Measurements from ENCODE around the gene CUL4A.
"Not testable (repeated sequence)": the region's sequence is repeated elsewhere in the genome, so short reads cannot be mapped to it uniquely, and the experiment has no call there.

The CUL4A gene

GRCh38 chr13:113231306-113232207 is 22.1 kb downstream of the CUL4A start:
- Mint-ChIP-seq H3K4me1 (peaks cover 12% of the 10 kb centered on the region), H3K27ac (peak overlapping the region; percentile 83), H3K9me3 (no peaks in the 10 kb centered on the region), H3K36me3 (peaks cover 79% of the 10 kb centered on the region), H3K4me3 (no peak overlapping the region)
- no peak for ATAC-seq
- DNase-seq (ENCODE audit: low spot score in 2 of 2), result no peak

- peaks cover 82% of the 10 kb centered on the region for H3K36me3 Mint-ChIP-seq
- ATAC-seq, result no peak
- H3K4me1 Mint-ChIP-seq, result peaks cover 7% of the 10 kb centered on the region
- DNase-seq (ENCODE audit: low spot score in 2 of 2), result no peak
- H3K27ac Mint-ChIP-seq, result peak overlapping the region; percentile 84
- H3K4me3 Mint-ChIP-seq, result no peak overlapping the region
- no peaks in the 10 kb centered on the region for H3K9me3 Mint-ChIP-seq
Observed at GRCh38 chr13:113232208-113233003, 23.0 kb downstream of the CUL4A start.

DNA sequence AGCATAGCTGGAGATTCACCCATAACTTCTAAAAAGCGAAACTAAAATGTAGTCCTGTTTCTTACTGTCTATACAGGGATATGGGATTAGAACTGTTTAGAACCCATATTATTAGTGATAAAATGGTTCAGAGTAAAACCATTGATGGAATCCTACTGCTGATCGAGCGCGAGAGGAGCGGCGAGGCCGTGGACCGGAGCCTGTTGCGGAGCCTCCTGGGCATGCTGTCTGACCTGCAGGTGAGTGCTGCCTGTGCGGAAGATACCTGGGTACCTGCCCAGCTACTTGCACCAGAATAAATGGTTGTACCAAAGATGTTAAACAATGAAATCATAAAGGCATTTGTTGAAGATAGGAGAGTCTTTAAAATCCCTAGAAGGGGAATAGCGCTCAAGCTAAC is 23.7 kb downstream of the CUL4A start:
- H3K4me3 Mint-ChIP-seq, result no peak overlapping the region
- H3K27ac Mint-ChIP-seq, result no peak overlapping the region
- peaks cover 82% of the 10 kb centered on the region for H3K36me3 Mint-ChIP-seq
- H3K4me1 Mint-ChIP-seq, result peaks cover 7% of the 10 kb centered on the region
- ATAC-seq (no peak), DNase-seq (ENCODE audit: low spot score in 2 of 2) (no peak)
- H3K9me3 Mint-ChIP-seq, result no peaks in the 10 kb centered on the region

DNA sequence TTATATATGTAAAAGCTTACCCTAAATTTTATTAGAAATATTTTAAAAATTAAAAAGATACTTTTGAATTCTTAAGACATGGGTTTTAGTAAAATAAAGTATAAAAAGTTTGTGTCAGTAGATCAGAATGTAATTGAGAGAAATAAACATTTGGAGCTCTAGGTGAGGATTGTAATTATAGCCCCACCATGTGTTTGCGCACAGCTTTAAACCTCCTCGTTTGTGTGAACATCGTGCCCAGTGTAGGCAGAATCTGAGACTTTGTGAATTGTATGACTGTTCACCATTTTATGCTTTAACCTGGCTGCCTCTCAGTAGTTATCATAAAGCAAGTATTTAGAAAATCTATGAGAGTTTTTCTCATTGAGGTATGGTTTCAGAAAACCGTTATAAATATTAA is 29.1 kb downstream of the CUL4A start:
- Mint-ChIP-seq H3K36me3 (peaks cover 98% of the 10 kb centered on the region), H3K9me3 (no peaks in the 10 kb centered on the region), H3K27ac (no peak overlapping the region), H3K4me3 (no peak overlapping the region), H3K4me1 (no peaks in the 10 kb centered on the region)
- DNase-seq (ENCODE audit: low spot score in 2 of 2) (no peak), ATAC-seq (no peak)

- Mint-ChIP-seq H3K4me1 (no peaks in the 10 kb centered on the region), H3K9me3 (no peaks in the 10 kb centered on the region), H3K27ac (peak overlapping the region; percentile 64), H3K36me3 (peaks cover 98% of the 10 kb centered on the region), H3K4me3 (no peak overlapping the region)
- ATAC-seq (no peak), DNase-seq (ENCODE audit: low spot score in 2 of 2) (no peak)
Observed at GRCh38 chr13:113239357-113239756, 29.9 kb downstream of the CUL4A start.

GRCh38 chr13:113239986-113240385 is 30.6 kb downstream of the CUL4A start:
- H3K4me1 Mint-ChIP-seq, result no peaks in the 10 kb centered on the region
- H3K36me3 Mint-ChIP-seq, result peaks cover 98% of the 10 kb centered on the region
- no peak for DNase-seq (ENCODE audit: low spot score in 2 of 2)
- H3K9me3 Mint-ChIP-seq, result no peaks in the 10 kb centered on the region
- ATAC-seq, result no peak
- no peak overlapping the region for H3K4me3 Mint-ChIP-seq
- H3K27ac Mint-ChIP-seq, result peak overlapping the region; percentile 64

DNA sequence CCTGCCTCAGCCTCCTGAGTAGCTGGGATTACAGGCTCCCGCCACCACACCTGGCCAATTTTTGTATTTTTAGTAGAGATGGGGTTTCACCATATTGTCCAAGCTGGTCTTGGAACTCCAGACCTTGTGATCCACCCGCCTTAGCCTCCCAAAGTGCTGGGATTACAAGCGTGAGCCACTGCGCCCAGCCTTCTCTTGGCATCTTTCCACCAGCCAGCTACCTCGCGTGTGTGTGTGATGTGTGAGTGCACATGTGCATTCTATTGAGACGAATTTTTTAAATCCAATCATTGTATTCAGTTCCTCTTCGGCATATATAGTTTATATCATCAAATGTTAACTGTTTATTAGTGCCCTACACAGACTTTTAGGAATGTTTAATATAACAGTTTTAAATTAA is 32.2 kb downstream of the CUL4A start:
- H3K4me1 Mint-ChIP-seq; H3K9me3 Mint-ChIP-seq; ATAC-seq; DNase-seq (ENCODE audit: low spot score in 2 of 2); H3K27ac Mint-ChIP-seq; H3K4me3 Mint-ChIP-seq: not testable (repeated sequence)
- H3K36me3 Mint-ChIP-seq, result peaks cover 98% of the 10 kb centered on the region

GRCh38 chr13:113243847-113244246 is 34.4 kb downstream of the CUL4A start:
- DNase-seq (ENCODE audit: low spot score in 2 of 2) (no peak), ATAC-seq (no peak)
- Mint-ChIP-seq H3K9me3 (no peaks in the 10 kb centered on the region), H3K27ac (no peak overlapping the region), H3K4me3 (no peak overlapping the region), H3K36me3 (peaks cover 100% of the 10 kb centered on the region), H3K4me1 (no peaks in the 10 kb centered on the region)

GRCh38 chr13:113245849-113246796 is 36.7 kb downstream of the CUL4A start:
- Mint-ChIP-seq H3K27ac (no peak overlapping the region), H3K4me1 (no peaks in the 10 kb centered on the region), H3K9me3 (no peaks in the 10 kb centered on the region), H3K4me3 (no peak overlapping the region), H3K36me3 (peaks cover 100% of the 10 kb centered on the region)
- ATAC-seq (no peak), DNase-seq (ENCODE audit: low spot score in 2 of 2) (no peak)

- ATAC-seq, result no peak
- Mint-ChIP-seq H3K4me3 (no peak overlapping the region), H3K36me3 (peaks cover 100% of the 10 kb centered on the region), H3K4me1 (peaks cover 10% of the 10 kb centered on the region), H3K9me3 (no peaks in the 10 kb centered on the region), H3K27ac (no peak overlapping the region)
- DNase-seq (ENCODE audit: low spot score in 2 of 2), result no peak
Observed at GRCh38 chr13:113252516-113253095, 43.2 kb downstream of the CUL4A start.

DNA sequence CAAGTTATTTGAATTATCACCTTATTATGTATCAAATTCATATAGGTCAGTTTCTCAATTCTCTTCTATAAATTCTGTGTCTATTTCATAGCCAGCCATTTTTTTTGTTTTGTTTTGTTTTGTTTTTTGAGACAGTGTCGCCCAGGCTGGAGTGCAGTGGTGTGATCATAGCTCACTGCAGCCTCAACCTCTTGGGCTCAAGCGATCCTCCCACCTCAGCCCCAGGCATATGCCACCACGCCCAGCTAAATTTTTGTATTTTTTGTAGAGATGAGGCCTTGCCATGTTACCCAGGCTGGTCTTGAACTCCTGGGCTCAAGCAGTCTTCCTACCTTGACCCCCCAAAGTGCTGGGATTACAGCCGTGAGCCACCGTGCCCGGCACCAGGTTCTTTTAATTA is 48.5 kb downstream of the CUL4A start:
- not testable (repeated sequence) for H3K27ac Mint-ChIP-seq; DNase-seq (ENCODE audit: low spot score in 2 of 2); H3K9me3 Mint-ChIP-seq; H3K4me1 Mint-ChIP-seq; ATAC-seq; H3K4me3 Mint-ChIP-seq
- H3K36me3 Mint-ChIP-seq, result peaks cover 97% of the 10 kb centered on the region

GRCh38 chr13:113258321-113259054 is 49.1 kb downstream of the CUL4A start:
- Mint-ChIP-seq H3K9me3 (no peaks in the 10 kb centered on the region), H3K4me1 (no peaks in the 10 kb centered on the region), H3K4me3 (no peak overlapping the region), H3K36me3 (peaks cover 97% of the 10 kb centered on the region), H3K27ac (no peak overlapping the region)
- no peak for DNase-seq (ENCODE audit: low spot score in 2 of 2)
- no peak for ATAC-seq

GRCh38 chr13:113260996-113261395 is 51.6 kb downstream of the CUL4A start:
- no peaks in the 10 kb centered on the region for H3K4me1 Mint-ChIP-seq
- no peak for ATAC-seq
- H3K36me3 Mint-ChIP-seq, result peaks cover 83% of the 10 kb centered on the region
- H3K4me3 Mint-ChIP-seq, result no peak overlapping the region
- H3K27ac Mint-ChIP-seq, result no peak overlapping the region
- DNase-seq (ENCODE audit: low spot score in 2 of 2), result no peak
- H3K9me3 Mint-ChIP-seq, result no peaks in the 10 kb centered on the region

DNA sequence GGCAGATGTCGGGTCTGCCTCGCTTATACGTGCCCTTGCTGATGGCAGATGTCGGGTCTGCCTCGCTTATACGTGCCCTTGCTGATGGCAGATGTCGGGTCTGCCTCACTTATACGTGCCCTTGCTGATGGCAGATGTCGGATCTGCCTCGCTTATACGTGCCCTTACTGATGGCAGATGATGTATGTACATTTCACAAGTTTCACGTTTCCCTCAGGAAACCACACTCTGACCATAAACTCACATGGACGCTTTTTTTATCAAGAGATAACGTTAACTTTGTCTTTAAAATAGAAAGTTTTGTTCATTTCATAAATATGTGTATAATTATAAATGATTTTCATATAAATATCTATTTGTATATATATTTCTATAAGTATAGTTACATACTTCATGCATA is 53.6 kb downstream of the CUL4A start:
- peaks cover 71% of the 10 kb centered on the region for H3K36me3 Mint-ChIP-seq
- not testable (repeated sequence) for H3K9me3 Mint-ChIP-seq; DNase-seq (ENCODE audit: low spot score in 2 of 2); H3K4me3 Mint-ChIP-seq; H3K4me1 Mint-ChIP-seq; ATAC-seq; H3K27ac Mint-ChIP-seq

Data from stimulated activated effector memory CD8-positive, alpha-beta T cell treated with anti-CD3 and anti-CD28 coated beads, Interleukin-12 subunit alpha, Interleukin-12 subunit beta, amount 100 ng/mL, for 72 hours (primary cell).